HG03060 (cell line): Measurements from ENCODE around the gene MTFMT.

ENCODE experiments used
- ATAC-seq: cut with Tn5 transposase; IDR thresholded peaks from one replicate; pipeline ENCODE4 v1.9.1; 2021; ENCODE audit warnings: low read depth, moderate number of reproducible peaks; ENCODE audit not compliant: unreplicated experiment

MTFMT gene

DNA sequence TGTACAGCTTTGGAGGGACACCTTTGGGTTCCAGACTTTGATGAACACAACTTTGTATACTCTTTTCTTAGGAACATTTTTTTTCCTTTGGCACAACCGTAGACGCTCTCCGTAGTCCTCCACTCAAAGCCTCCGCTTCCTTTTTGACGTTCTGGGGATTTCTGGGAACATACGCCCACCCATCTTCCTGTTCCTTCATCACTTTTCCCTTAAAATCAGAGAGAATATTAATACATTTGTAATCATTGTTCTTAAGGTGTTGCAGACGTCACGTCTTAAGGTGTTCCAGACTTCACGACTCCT, 39.3 kb downstream of the MTFMT start:
- no peak for ATAC-seq

DNA sequence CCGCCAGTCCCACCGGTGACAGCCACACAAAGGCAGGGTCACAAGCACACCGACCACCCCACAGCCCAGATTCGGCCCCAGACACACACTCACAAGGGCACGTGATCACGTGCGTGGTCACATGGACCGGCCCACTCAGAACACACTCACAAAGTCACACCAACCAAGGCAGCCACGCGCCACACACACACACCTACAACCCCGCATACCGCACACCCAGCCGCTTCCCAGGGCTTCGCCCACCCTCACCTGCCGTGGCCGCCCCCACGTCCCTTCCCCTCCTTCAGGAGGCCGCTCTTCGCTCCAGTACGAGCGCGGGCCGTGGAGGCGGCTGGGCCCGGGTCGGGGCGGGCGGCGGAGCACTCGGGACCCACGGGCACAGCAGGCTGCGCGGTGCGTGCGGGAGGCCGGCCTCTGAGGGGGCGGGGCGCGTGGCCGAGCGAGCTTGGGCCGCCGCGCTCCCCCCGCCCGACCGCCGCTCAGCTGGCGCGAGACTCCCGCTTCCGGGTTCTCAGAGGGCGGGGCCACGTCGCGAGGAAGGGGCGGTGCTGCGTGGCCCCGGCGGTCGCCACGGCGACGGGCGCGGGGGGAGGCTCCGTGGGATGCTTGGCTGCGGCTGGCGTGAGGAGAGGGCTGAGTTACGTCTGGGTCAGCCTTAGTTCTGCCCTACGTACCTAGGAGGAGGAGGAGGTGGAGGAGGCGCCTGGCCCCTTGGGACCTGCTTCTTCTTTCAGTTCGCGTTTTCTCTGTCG, 39.8 kb downstream of the MTFMT start, which contains the start of gene SPG21:
Gene SPG21 (minus strand): TSS at position 499 of the 752 bp plus-strand sequence. CDS start 6,345 bp downstream, outside the sequence.
- peak; percentile 87 for ATAC-seq

DNA sequence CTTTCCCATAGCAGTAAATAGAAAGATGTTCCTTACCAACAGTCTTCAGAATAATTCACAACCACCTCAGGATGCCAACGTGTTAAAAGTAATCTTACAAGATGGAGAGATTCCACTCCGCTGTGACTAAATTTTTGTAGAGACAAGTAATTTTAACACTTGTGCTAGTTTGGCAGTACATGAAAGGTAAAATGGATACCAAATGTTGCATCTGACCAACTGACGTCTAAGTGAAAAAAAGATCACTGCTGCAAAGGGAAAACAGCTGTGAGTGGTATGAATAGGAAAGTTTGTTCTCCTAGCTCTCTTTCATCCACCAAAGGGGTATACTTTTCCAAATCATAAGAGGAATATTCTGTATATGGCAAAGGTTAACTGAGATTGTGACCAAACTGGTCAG, 42.3 kb downstream of the MTFMT start:
- ATAC-seq = no peak

DNA sequence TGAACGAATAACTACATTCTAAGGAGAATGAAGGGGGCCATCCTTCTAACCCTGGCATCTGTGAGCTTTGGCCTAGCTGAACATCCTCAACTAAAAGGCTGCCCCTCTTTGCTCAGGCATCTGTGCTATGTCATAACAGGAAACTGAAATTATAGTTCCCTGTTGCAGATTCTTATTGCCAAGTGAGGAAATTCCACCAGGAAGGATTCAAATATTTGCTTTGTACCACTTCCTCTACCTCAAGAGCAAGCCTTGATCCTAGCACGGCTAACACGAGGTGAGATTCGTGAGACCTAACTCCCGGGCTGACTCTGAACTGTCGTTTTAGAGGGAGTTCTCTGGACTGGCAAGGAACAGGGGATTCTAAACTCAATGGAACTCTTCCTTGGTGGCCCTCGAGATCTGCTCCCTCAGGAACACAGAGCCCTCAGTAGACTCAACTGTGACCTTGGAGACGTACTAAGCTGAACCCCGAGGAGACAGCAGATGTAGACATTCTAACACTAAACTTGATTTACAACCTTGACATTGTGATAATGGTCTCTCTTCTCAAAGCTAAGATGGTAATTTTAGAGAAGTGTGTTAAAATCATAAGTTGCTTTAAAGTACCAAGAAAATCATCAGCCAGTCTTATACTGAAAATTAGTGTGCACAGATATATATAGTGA, 43.9 kb downstream of the MTFMT start:
- no peak for ATAC-seq

DNA sequence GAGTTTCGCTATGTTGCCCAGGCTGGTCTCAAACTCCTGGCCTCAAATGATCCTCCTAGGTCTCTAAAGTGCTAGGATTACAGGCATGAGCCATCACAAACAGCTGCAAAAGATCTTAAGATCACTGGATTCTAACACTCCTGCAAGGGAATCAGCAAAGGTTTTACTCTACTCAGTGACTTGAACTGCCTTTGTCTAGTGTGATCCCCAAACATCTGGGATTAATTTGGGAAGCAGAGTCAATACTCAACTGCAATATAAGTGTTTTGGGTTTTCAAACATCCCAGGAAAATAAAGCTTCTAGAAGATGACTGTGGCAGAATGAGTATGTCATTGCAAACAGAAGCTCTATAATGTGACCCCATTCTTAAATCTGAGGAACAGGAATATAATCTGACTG, 47.0 kb downstream of the MTFMT start:
- ATAC-seq = no peak

DNA sequence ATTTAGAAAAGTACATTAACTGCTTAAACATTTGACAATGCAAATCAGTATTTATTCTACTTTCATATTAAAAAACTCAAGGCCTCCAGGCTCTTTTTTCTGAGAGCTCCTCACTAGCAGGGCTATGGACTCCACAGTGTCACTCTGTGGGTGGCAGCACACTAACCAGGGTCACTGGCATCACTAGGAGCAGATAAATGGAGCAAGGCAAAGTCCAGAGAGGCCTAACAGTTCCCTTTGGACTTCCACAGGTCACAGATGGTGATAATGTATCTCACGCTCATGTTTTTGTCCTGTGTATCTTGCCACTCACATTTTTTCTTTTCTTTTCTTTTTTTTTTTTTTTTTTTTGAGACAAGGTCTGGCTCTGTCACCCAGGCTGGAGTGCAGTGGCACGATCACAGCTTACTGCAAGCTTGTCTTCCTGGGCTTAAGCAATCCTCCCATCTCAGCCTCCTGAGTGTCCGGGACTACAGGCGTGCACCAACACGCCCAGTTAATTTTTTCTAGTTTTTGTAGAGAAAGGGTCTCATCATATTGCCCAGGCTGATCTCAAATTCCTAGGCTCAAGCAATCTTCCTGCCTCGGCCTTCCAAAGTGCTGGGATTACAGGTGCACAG, 47.5 kb downstream of the MTFMT start:
- no peak for ATAC-seq

DNA sequence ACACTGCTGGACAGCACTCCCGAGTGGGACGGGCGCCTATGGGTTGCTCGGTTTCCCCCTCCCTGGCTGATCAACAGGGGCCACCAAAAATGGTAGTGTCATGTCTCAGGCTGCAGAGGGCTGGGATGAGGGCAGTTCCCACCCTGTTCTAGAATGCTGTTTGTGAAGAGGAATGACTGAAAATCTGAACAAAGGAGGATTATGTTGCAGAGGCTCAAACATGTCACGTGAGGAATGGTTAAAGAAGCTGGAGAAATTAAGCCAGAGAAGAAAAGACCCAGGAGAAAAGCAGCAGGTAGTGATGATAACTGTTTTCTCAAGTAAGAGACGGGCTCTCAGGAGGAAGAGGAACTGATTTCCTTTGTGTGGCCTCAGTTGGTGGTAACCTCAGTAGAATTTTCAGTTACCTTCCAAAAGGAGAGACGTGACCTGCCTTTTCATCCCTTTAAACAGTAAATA, 50.2 kb downstream of the MTFMT start:
- no peak for ATAC-seq

DNA sequence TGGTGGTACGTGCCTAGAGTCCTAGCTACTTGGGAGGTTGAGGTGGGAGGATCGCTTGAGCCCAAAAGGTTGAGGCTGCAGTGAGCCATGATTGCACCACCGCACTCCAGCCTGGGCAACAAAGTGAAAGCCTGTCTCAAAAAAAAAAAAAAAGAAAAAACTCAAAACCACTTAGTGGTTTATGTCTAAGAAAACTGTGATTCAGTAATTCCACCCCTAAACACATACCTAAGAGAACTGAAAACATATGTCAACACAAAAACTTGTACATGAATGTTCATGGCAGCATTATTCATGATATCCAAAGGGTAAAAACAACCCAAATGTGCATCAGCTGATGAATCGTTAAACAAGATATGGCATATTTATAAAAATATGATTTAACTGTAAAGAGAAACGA, 54.0 kb downstream of the MTFMT start:
- no peak for ATAC-seq

DNA sequence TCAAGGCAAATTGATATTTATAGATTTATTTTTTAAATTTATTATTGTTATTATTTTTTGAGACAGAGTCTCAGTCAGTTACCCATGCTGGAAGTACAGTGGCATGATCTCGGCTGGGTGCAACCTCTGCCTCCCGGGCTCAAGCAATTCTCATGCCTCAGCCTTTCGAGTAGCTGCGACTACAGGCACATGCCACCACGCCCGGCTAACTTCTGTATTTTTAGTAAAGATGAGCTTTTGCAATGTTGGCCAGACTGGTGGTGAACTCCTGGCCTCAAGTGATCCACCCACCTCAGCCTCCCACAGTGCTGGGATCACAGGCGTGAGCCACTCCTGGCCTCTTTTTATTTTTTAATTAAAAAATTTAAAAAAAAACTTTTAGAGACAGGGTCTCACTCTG, 58.7 kb downstream of the MTFMT start:
- no peak for ATAC-seq

DNA sequence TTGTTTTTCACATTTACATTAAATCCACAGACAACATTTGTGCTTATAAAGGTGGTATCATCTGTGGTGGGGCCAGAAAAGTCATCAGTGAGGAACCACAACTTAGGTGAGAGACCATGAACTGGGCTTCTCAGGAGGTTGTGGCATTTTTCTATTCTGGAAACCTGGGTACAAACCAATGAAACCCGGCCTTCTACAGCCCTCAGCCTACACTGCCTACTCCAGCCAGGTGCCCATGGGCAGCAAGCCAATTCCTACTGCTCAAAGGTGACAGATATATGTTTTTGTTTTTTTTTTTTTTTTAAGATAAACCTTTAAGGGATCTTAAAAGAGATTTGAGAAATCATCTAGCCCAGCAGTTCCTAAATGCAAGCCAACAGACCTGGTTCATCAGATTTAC, 60.0 kb downstream of the MTFMT start:
- no peak for ATAC-seq

DNA sequence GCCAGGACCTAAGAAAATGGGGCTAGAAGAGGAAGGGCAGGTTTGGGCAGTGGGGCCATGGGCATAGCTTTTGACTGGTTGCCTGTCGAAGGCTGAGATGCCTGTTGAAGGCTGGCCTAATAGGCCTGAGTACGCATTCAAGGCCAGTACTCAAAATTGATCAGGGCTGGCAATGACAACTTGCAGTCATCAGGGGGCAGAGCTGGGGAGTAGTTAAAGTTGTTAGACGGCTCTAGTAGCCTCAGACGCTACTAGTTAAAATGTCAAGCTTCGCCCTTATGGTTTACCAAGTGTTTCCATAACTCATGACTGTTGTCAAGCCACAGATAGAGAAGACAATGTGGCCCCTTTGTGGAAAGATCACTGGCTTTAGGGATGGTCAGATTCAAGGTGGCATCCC, 68.4 kb downstream of the MTFMT start:
- no peak for ATAC-seq

DNA sequence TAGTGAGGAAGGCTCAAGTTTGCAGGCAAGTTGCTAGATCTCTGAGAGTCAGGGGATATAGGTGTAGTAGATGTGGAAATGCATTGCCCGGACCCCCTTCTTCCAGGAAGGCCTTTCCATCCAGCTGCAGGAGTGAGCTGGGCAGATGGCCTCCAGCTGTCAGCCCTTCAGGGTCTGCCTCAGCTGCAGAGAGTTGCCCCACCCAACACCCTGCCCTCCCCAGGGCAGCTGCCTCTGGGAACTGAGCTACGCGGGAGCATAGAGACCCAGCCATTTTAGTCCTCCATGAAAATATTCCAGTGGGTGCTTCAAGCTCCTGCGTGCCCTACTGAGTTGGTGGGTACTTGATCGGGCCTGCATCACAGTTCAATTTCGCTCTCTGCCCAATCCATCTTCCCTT, 69.3 kb downstream of the MTFMT start:
- no peak for ATAC-seq

DNA sequence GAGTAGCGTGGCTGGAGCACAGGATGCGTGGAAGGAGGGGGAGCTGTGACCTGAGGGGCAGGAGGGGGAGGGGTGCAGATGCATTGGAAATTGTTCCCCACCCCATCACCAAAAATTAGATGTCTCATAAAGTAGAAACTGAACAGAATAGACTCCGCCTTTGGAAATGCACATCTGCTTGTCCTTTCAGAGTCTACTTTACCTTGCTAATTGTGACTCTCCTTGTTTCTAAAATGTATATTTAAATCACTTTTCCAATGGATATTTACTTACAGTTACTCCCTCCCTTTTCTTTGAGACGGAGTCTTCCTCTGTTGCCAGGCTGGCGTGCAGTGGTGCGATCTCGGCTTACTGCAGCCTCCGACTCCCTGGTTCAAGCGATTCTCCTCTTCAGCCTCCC, 70.3 kb downstream of the MTFMT start:
- no peak for ATAC-seq

DNA sequence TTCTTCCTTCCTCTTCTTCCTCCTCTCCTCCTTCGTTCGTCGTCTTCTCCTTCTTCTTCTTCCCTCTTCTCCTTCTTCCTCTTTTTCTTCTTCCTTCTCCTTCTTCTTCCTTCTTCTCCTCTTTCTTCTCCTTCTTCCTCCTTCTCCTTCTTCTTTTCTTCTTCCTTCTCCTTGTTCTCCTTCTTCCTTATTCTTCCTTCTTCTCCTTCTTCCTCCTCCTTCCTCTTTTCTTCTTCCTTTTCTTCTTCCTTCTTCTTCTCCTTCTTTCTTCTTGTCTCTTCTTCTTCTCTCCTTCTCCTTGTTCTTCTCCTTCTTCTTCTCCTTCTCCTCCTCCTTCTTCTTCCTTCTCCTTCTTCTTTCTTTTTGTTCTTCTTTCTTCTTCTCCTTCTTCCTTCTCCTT, 75.0 kb downstream of the MTFMT start:
- ATAC-seq = no peak

DNA sequence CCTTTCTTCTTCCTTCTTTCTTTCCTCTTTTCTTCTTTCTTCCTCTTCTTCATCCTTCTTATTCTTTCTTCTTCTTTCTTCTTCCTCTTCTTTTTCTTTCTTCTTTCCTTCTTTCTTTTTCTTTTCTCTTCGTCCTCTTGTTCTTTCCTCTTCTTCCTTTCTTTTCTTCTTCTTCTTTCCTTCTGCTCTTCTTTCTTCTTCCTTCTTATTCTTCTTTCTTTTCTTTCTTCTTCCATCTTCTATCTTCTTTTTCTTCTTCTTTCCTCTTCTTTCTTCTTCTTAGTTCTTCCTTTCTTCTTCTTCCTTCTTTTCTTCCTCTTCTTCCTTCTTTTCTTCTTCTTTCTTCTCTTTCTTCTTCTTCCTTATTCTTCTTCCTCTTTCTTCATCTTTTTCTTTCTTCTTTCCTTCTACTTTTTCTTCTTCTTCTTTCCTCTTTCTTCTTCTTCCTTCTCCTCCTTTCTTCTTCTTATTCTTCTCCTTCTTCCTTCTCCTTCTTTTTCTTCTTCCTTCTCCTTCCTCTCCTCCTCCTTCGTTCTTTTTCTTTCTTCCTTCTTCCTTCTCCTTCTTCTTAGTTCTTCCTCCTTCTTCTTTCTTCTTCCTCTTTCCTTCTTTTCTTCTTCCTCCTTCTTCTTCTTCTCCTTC, 77.5 kb downstream of the MTFMT start:
- no peak for ATAC-seq
